Endothelial cell (in vitro differentiated cells): ENCODE results near the gene CACNA1C. TPM values are rescaled to one million over a fixed set of nuclear protein-coding genes. Genes with fewer than 3 reads are reported as not detected.

Experiments used
- DNase-seq: peaks from one replicate; pipeline ENCODE4 v3.0.0; 2021; ENCODE audit warnings: low spot score
- H3K27ac Mint-ChIP-seq: one replicate; pipeline ENCODE4 v1.8.0; 2021; ENCODE audit warnings: mixed read lengths, inconsistent platforms; ENCODE audit not compliant: unreplicated experiment
- H3K27me3 Mint-ChIP-seq: one replicate; pipeline ENCODE4 v1.8.0; 2021; ENCODE audit warnings: mild to moderate bottlenecking, moderate library complexity, mixed read lengths, inconsistent platforms; ENCODE audit not compliant: unreplicated experiment
- H3K36me3 Mint-ChIP-seq: one replicate; pipeline ENCODE4 v1.8.0; 2021; ENCODE audit warnings: mild to moderate bottlenecking, low read depth, mixed read lengths, inconsistent platforms; ENCODE audit not compliant: unreplicated experiment
- H3K4me1 Mint-ChIP-seq: one replicate; pipeline ENCODE4 v1.8.0; 2021; ENCODE audit warnings: mild to moderate bottlenecking, mixed read lengths, inconsistent platforms; ENCODE audit not compliant: unreplicated experiment
- H3K4me3 Mint-ChIP-seq: one replicate; pipeline ENCODE4 v1.8.0; 2021; ENCODE audit warnings: mild to moderate bottlenecking, mixed read lengths, inconsistent platforms; ENCODE audit not compliant: unreplicated experiment
- H3K9me3 Mint-ChIP-seq: one replicate; pipeline ENCODE4 v1.8.0; 2021; ENCODE audit warnings: mixed read lengths, inconsistent platforms; ENCODE audit not compliant: unreplicated experiment
- CTCF ChIP-seq: fragments of 200-600 bp; sonication (generic); IDR thresholded peaks from one replicate; pipeline ENCODE4 v1.5.0; 2021; ENCODE audit warnings: antibody characterized with exemption; ENCODE audit not compliant: unreplicated experiment
- total RNA-seq: library from RNA; stranded (reverse); fragmentation: NEBNext Ultra II Directional; extraction: Animal tissue kit (Norgen Biotek cat#: 25700); gene quantifications from one replicate; pipeline ENCODE4 v1.2.1, GENCODE V29; 2021; ENCODE audit not compliant: unreplicated experiment

The CACNA1C gene
- total RNA-seq, 1 donor from 2014 or later: 11.1 TPM

GRCh38 chr12:2177003-2177402 lies 124.2 kb downstream of the CACNA1C start:
- Mint-ChIP-seq H3K27me3 (no peaks in the 10 kb centered on the region), H3K9me3 (no peaks in the 10 kb centered on the region), H3K4me3 (no peak overlapping the region), H3K27ac (no peak overlapping the region), H3K4me1 (peaks cover 13% of the 10 kb centered on the region), H3K36me3 (no peaks in the 10 kb centered on the region)
- no peak for DNase-seq
- TF ChIP-seq CTCF: no peak

- H3K4me3 Mint-ChIP-seq: no peak overlapping the region
- H3K27me3 Mint-ChIP-seq: no peaks in the 10 kb centered on the region
- no peak for DNase-seq
- H3K9me3 Mint-ChIP-seq: no peaks in the 10 kb centered on the region
- H3K4me1 Mint-ChIP-seq: peaks cover 13% of the 10 kb centered on the region
- no peak overlapping the region for H3K27ac Mint-ChIP-seq
- no peak for TF ChIP-seq CTCF
- no peaks in the 10 kb centered on the region for H3K36me3 Mint-ChIP-seq
Measured at GRCh38 chr12:2177751-2178150, 125.0 kb downstream of the CACNA1C start.

GRCh38 chr12:2179058-2179457 lies 126.3 kb downstream of the CACNA1C start:
- H3K27ac Mint-ChIP-seq: no peak overlapping the region
- H3K36me3 Mint-ChIP-seq: no peaks in the 10 kb centered on the region
- no peaks in the 10 kb centered on the region for H3K9me3 Mint-ChIP-seq
- DNase-seq: no peak
- TF ChIP-seq CTCF: no peak
- no peaks in the 10 kb centered on the region for H3K27me3 Mint-ChIP-seq
- peaks cover 13% of the 10 kb centered on the region for H3K4me1 Mint-ChIP-seq
- H3K4me3 Mint-ChIP-seq: no peak overlapping the region

- H3K27ac Mint-ChIP-seq: no peak overlapping the region
- H3K9me3 Mint-ChIP-seq: no peaks in the 10 kb centered on the region
- no peak overlapping the region for H3K4me3 Mint-ChIP-seq
- no peaks in the 10 kb centered on the region for H3K27me3 Mint-ChIP-seq
- peaks cover 14% of the 10 kb centered on the region for H3K4me1 Mint-ChIP-seq
- TF ChIP-seq CTCF: no peak
- no peaks in the 10 kb centered on the region for H3K36me3 Mint-ChIP-seq
- no peak for DNase-seq
Measured at GRCh38 chr12:2179953-2180736, 127.4 kb downstream of the CACNA1C start.

- H3K27me3 Mint-ChIP-seq: peaks cover 1% of the 10 kb centered on the region
- no peak for DNase-seq
- no peak overlapping the region for H3K27ac Mint-ChIP-seq
- no peaks in the 10 kb centered on the region for H3K9me3 Mint-ChIP-seq
- TF ChIP-seq CTCF: no peak
- H3K36me3 Mint-ChIP-seq: no peaks in the 10 kb centered on the region
- H3K4me1 Mint-ChIP-seq: peaks cover 14% of the 10 kb centered on the region
- no peak overlapping the region for H3K4me3 Mint-ChIP-seq
Measured at GRCh38 chr12:2180737-2181082, 127.9 kb downstream of the CACNA1C start.
